Ectodermal cell (in vitro differentiated cells): ENCODE data around the gene RIPOR3.

Experiments used
- H3K27ac ChIP-seq: 2 replicates; pipeline ENCODE4 v1.7.0; 2013; ENCODE audit warnings: mild to moderate bottlenecking, low read depth, low read length; ENCODE audit not compliant: insufficient read depth, poor library complexity, severe bottlenecking
- H3K27me3 ChIP-seq: 2 replicates; pipeline ENCODE4 v1.7.0; 2013; ENCODE audit warnings: mild to moderate bottlenecking, low read length; ENCODE audit not compliant: insufficient read depth, control insufficient read depth, poor library complexity, severe bottlenecking
- H3K36me3 ChIP-seq: one replicate; pipeline ENCODE4 v1.7.0; 2013; ENCODE audit warnings: low read length; ENCODE audit not compliant: control insufficient read depth, insufficient read depth
- H3K4me1 ChIP-seq: one replicate; pipeline ENCODE4 v1.7.0; 2013; ENCODE audit warnings: low read length; ENCODE audit not compliant: control insufficient read depth, insufficient read depth
- H3K4me3 ChIP-seq: 2 replicates; pipeline ENCODE4 v1.7.0; 2013; ENCODE audit warnings: low read depth, low read length, control low read depth; ENCODE audit not compliant: insufficient read depth
- H3K9me3 ChIP-seq: 2 replicates; pipeline ENCODE4 v1.7.0; 2013; ENCODE audit warnings: mild to moderate bottlenecking, low read length, moderate library complexity; ENCODE audit not compliant: control insufficient read depth
- WGBS, 2 experiments: methylation state at CpG; one replicate each; pipeline ENCODE4 v1.1.7; 2013; ENCODE audit warnings: missing lambda C conversion rate in 2 of 2; 5-methylcytosine and 5-hydroxymethylcytosine counted together

The RIPOR3 gene

DNA sequence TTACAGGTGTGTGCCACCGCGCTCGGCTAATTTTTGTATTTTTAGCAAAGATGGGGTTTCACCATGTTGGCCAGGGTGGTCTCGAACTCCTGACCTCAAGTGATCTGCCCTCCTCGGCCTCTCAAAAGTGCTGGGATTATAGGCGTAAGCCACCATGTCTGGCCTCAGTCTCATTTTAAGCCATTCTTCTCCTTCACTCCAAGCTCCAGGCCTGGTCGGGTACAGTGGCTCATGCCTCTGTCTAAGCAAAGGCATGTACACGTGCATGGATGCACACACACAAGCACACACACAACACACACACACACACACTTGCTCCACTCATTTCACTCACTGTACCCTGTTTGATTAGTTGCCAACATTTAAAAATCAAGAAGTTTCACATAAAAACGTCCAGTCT is 32.3 kb upstream of the RIPOR3 start:
- no peak overlapping the region for H3K4me3 ChIP-seq
- H3K9me3 ChIP-seq, result no peaks in the 10 kb centered on the region
- H3K27ac ChIP-seq, result no peak overlapping the region
- no peaks in the 10 kb centered on the region for H3K27me3 ChIP-seq
- peaks cover 11% of the 10 kb centered on the region for H3K4me1 ChIP-seq
- 92% methylated on average over 9 of the region's 9 CpGs for WGBS, 2 experiments
- no peaks in the 10 kb centered on the region for H3K36me3 ChIP-seq

- Histone ChIP-seq H3K9me3 (no peaks in the 10 kb centered on the region), H3K27ac (no peak overlapping the region), H3K27me3 (no peaks in the 10 kb centered on the region), H3K4me3 (no peak overlapping the region), H3K4me1 (peaks cover 17% of the 10 kb centered on the region), H3K36me3 (no peaks in the 10 kb centered on the region)
- WGBS, 2 experiments, result 92 to 95% methylated on average over 10 of the region's 10 CpGs
Observed at GRCh38 chr20:50722424-50723155, 31.2 kb upstream of the RIPOR3 start.

GRCh38 chr20:50721881-50722281 is 30.5 kb upstream of the RIPOR3 start:
- H3K4me3 ChIP-seq, result no peak overlapping the region
- H3K36me3 ChIP-seq, result no peaks in the 10 kb centered on the region
- H3K4me1 ChIP-seq, result peaks cover 17% of the 10 kb centered on the region
- 90 to 92% methylated on average over 9 of the region's 9 CpGs for WGBS, 2 experiments
- no peaks in the 10 kb centered on the region for H3K27me3 ChIP-seq
- H3K9me3 ChIP-seq, result no peaks in the 10 kb centered on the region
- H3K27ac ChIP-seq, result no peak overlapping the region

DNA sequence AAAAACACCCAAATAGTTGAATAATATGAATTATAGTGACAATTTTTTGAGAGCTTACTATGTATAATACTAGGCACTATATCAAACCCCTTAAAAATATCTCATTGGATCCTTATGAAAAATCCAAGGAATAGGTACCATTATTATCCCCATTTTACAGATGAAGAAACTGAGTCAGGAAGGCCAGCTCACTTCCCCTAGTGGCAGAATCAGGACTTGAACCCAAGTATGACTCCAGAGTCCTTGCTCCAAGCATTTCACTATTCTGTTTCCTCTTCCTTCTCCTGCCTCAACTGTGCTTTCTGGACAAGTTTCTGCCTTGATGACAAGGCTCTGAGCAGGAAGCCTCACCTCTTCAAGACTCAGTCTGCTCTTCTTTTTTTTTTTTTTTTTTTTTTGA is 29.2 kb upstream of the RIPOR3 start:
- no peak overlapping the region for H3K27ac ChIP-seq
- peaks cover 17% of the 10 kb centered on the region for H3K4me1 ChIP-seq
- no peaks in the 10 kb centered on the region for H3K27me3 ChIP-seq
- H3K9me3 ChIP-seq, result no peaks in the 10 kb centered on the region
- no peak overlapping the region for H3K4me3 ChIP-seq
- no peaks in the 10 kb centered on the region for H3K36me3 ChIP-seq

DNA sequence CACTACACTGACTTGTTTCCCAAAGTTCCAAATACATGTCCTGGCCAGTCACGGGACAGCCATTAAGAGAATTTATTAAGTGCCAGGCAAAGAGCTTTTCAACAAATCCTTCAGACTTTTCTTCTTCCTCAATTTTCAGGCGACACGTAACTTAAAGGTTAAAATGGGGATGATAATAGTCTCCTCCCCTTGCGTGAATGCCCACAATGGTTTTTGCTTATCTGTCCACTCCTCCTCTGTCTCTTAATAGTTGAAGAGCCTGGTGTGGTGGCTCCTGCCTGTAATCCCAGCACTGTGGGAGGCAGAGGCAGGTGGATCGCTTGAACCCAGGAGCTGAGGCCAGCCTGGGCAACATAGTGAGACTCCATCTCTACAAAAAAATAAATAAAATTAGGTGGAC is 28.7 kb upstream of the RIPOR3 start:
- no peak overlapping the region for H3K27ac ChIP-seq
- H3K9me3 ChIP-seq, result no peaks in the 10 kb centered on the region
- H3K4me1 ChIP-seq, result peaks cover 14% of the 10 kb centered on the region
- WGBS, 2 experiments, result 94 to 99% methylated on average over 4 to 5 of the region's 5 CpGs
- H3K27me3 ChIP-seq, result no peaks in the 10 kb centered on the region
- H3K4me3 ChIP-seq, result no peak overlapping the region
- H3K36me3 ChIP-seq, result no peaks in the 10 kb centered on the region

DNA sequence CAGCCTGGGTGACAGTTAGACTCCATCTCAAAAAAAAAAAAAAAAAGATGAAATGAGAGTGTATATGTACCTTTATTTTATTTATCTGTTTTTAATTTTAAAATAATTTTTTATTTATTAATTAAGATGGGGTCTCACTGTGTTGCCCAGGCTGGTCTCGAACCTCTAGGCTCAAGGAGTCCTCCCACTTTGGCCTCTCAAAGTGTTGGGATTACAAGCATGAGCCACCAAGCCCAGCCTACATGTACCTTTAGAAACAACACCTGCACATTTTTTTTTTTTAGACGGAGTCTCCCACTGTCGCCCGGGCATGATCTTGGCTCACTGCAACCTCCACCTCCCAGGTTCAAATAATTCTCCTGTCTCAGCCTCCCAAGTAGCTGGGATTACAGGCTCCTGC is 28.0 kb upstream of the RIPOR3 start:
- H3K36me3 ChIP-seq, result no peaks in the 10 kb centered on the region
- WGBS, 2 experiments, result 93 to 94% methylated on average over 4 of the region's 4 CpGs
- H3K27me3 ChIP-seq, result no peaks in the 10 kb centered on the region
- H3K9me3 ChIP-seq, result no peaks in the 10 kb centered on the region
- H3K4me3 ChIP-seq, result no peak overlapping the region
- H3K4me1 ChIP-seq, result peaks cover 8% of the 10 kb centered on the region
- H3K27ac ChIP-seq, result no peak overlapping the region

DNA sequence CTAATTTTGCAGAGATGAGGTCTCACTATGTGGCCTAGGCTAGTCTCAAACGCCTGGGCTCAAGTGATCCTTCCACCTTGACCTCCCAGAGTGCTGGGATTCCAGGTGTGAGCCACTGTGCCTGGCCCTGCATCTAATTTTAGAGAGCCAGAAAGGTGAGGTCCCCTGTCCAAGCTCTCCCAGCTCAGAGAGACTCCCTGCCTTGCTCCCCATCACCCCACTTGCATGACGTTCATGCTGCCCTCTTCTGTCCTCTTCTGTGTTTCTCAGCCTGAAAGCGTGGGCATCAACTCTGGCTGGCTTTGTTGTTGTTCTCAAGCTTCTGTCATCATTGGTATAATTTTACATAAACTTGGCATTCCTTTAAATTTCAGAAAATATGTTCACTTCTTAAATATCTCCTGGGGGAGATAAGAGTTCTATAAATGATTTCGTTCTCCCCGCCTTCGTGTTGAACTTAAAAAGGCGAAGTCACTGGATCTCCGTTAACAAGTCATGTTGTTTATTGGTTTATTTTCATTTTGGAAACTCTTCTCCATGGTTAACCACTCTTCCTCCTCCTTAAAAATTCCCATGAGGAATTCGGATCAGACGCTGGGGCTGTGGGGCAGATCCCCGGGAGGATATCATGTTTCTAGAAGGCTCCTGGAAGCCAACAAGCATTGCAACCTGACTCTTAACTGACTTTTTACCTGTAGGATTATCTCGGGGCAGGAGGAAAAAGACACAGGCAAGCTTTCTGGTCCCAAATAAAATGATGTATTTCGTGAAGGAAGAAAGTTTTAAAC is 26.8 kb upstream of the RIPOR3 start:
- H3K36me3 ChIP-seq, result no peaks in the 10 kb centered on the region
- no peaks in the 10 kb centered on the region for H3K9me3 ChIP-seq
- WGBS, 2 experiments, result 68 to 72% methylated on average over 11 to 13 of the region's 13 CpGs
- peaks cover 6% of the 10 kb centered on the region for H3K4me1 ChIP-seq
- H3K27ac ChIP-seq, result no peak overlapping the region
- no peaks in the 10 kb centered on the region for H3K27me3 ChIP-seq
- no peak overlapping the region for H3K4me3 ChIP-seq

DNA sequence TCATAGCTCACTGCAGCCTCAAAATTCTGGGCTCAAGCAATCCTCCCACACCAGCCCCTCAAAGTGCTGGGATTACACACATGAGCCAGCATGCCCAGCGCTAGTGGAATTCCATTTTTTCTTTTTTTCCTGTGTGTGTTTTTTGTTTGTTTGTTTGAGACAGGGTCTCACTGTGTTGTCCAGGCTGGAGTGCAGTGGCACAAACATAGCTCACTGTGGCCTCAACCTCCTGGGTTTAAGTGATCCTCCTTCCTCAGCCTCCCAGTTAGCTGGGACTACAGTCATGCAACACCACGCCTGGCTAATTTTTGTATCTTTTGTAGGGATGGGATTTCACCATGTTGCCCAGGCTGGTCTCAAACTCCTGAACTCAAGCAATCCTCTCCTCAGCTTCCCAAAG is 26.0 kb upstream of the RIPOR3 start:
- H3K27ac ChIP-seq, result no peak overlapping the region
- 94 to 97% methylated on average over 2 of the region's 2 CpGs for WGBS, 2 experiments

GRCh38 chr20:50716518-50716917 is 25.2 kb upstream of the RIPOR3 start:
- no peaks in the 10 kb centered on the region for H3K36me3 ChIP-seq
- peaks cover 6% of the 10 kb centered on the region for H3K4me1 ChIP-seq
- no peaks in the 10 kb centered on the region for H3K9me3 ChIP-seq
- H3K27me3 ChIP-seq, result no peaks in the 10 kb centered on the region
- H3K27ac ChIP-seq, result no peak overlapping the region
- H3K4me3 ChIP-seq, result no peak overlapping the region
- WGBS, 2 experiments, result no CpG with 5 or more reads among the region's 1 CpG

More for the DNA sequence above, 26.0 kb upstream of the RIPOR3 start:
- no peaks in the 10 kb centered on the region for H3K27me3 ChIP-seq
- peaks cover 6% of the 10 kb centered on the region for H3K4me1 ChIP-seq
- no peaks in the 10 kb centered on the region for H3K9me3 ChIP-seq
- no peaks in the 10 kb centered on the region for H3K36me3 ChIP-seq
- H3K4me3 ChIP-seq, result no peak overlapping the region

GRCh38 chr20:50715694-50716093 is 24.4 kb upstream of the RIPOR3 start:
- no peaks in the 10 kb centered on the region for H3K9me3 ChIP-seq
- H3K27me3 ChIP-seq, result no peaks in the 10 kb centered on the region
- H3K4me3 ChIP-seq, result no peak overlapping the region
- WGBS, 2 experiments, result 85 to 87% methylated on average over 3 of the region's 3 CpGs
- H3K4me1 ChIP-seq, result peaks cover 6% of the 10 kb centered on the region
- no peaks in the 10 kb centered on the region for H3K36me3 ChIP-seq
- H3K27ac ChIP-seq, result no peak overlapping the region
